Activated T-helper 1 cell treated with anti-CD3 and anti-CD28 coated beads, Interleukin-12 subunit alpha, Interleukin-12 subunit beta, Interleukin-2, Interleukin-4 antibody, amounts not matched to agents 30 ng/mL and 10 ng/mL and 1 ng/mL, durations not matched to agents 14 hours and 24 hours and 36 hours (primary cell): ENCODE measurements around the gene MORN5. TPM values are rescaled to one million over a fixed set of nuclear protein-coding genes. Genes with fewer than 3 reads are reported as not detected.
A peak's percentile ranks its signal among the peaks of the same experiment; 100 is the strongest.
"Not testable (repeated sequence)": the region's sequence is repeated elsewhere in the genome, so short reads cannot be mapped to it uniquely, and the experiment has no call there.

Experiments
- DNase-seq: peaks from one replicate; pipeline ENCODE4 v3.0.0; 2021; ENCODE audit warnings: low spot score
- H3K27ac Mint-ChIP-seq: one replicate; pipeline ENCODE4 v1.8.0; 2021; ENCODE audit warnings: mild to moderate bottlenecking, mixed read lengths
- H3K27me3 Mint-ChIP-seq: one replicate; pipeline ENCODE4 v1.8.0; 2022; ENCODE audit warnings: mild to moderate bottlenecking, moderate library complexity, mixed read lengths; ENCODE audit not compliant: insufficient read depth
- H3K36me3 Mint-ChIP-seq: one replicate; pipeline ENCODE4 v1.8.0; 2021; ENCODE audit warnings: low read depth, mixed read lengths
- H3K4me1 Mint-ChIP-seq: one replicate; pipeline ENCODE4 v1.8.0; 2021; ENCODE audit warnings: low read depth, mixed read lengths
- H3K4me3 Mint-ChIP-seq: one replicate; pipeline ENCODE4 v1.8.0; 2021; ENCODE audit warnings: mild to moderate bottlenecking, moderate library complexity, mixed read lengths
- H3K9me3 Mint-ChIP-seq: one replicate; pipeline ENCODE4 v1.8.0; 2021; ENCODE audit warnings: mixed read lengths
- intact Hi-C: fragments of 100-400 bp; cut with micrococcal nuclease; formaldehyde crosslinking; loops from one replicate; pipeline ENCODE4 v1.15.1; 2024
- total RNA-seq: library from RNA; stranded (reverse); gene quantifications from 2 replicates; pipeline ENCODE4 v1.2.3, GENCODE V29; 2022

Gene MORN5
- not detected in 2 replicates for total RNA-seq

DNA sequence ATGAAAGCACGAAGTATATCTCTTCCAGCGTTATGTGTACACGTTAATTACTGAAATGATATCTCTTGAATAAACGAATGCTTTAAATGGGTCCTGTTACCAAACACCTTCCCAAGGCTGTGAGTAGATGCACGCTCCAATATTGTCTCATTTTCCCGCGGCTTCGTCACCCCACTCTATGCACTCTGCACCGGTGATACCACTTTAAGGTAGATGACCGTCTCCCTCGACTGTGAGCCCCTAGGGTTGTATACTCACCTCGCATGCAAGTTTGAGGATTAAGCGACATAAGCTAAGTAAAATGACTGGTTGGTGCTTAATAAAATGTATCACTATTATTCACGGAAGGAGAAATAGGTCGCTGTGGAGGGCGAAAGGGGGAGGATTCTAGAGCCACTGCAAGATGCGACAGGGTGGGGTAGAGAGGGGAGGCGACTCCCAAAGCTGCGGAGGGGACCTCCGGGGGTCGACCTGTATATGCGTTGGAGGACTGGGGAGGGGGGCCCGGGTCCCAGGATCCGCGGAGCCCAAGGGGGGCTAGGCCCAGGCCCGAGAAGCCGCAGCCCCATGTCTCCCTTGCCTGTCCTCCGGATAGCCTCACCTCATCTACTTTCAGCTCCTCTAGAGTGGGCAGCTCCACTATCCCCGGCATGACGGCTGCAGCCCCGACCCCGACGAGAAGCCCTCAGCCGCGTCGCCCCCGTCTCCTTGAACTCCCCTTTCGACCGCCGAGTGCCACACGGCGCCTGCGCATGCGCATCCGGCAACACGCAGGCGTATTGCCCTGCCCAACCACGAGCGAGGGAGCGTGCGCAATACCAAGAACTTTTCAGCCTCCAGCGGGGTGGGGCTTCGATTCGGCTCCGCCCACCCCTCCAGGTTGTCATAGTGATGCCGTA, at the start of gene MORN5, which contains the start of gene NDUFA8:
MORN5 (plus strand) TSS at position 883 of the 899 bp plus-strand sequence. CDS start 65 bp downstream, outside the sequence.
NDUFA8 (minus strand) TSS at position 754 of the 899 bp plus-strand sequence; CDS start at position 652, 102 bp downstream.
- intact Hi-C loops, result loop anchor here (1.0 kb wide), 6 partner anchors 55 to 669 kb away; partner anchors contain the start of genes MRRF, PDCL, RBM18 and TTLL11
- Mint-ChIP-seq H3K4me1 (peaks cover 35% of the 10 kb centered on the region), H3K36me3 (peaks cover 3% of the 10 kb centered on the region)

DNA sequence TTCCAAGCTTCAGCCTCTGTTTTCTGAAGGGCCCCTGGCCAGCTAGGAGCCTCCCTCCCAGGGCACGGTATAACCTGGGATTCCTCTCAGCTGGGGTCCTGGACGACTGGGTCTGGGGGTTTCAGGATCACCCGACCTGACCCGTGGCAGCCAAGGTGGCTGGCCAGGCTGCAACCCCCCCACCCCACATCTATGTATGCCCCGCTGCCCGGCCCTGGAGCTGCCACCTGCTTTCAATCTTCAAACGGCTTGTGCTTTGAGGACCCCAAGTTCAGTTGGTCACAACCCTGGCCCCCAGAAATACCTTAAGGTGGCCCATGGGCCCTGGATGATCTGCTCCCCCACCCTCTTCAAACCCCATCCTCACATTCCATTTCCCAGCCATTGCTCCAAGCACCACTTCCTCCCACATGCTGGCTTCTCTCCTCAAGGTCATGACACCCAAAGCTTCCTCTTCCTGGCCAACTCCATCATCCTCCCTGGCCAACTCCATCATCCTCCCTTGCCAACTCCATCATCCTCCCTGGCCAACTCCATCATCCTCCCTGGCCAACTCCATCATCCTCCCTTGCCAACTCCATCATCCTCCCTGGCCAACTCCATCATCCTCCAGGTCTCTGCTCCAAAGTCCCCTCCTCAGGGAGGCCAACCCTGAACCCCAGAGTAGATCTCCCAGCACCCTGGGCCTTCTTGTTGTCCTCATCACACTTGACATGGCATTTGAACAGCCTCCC, 49.4 kb upstream of the MORN5 start:
- DNase-seq, result no peak
- H3K4me3 Mint-ChIP-seq, result no peak overlapping the region
- intact Hi-C loops, result no loop called here
- H3K27ac Mint-ChIP-seq, result no peak overlapping the region
- H3K36me3 Mint-ChIP-seq, result no peaks in the 10 kb centered on the region
- H3K9me3 Mint-ChIP-seq, result no peaks in the 10 kb centered on the region
- no peaks in the 10 kb centered on the region for H3K4me1 Mint-ChIP-seq
- peaks cover 2% of the 10 kb centered on the region for H3K27me3 Mint-ChIP-seq

More for the DNA sequence above, at the start of gene MORN5, which contains the start of gene NDUFA8:
- H3K4me3 Mint-ChIP-seq, result peak within 1 kb of the TSS; percentile 93
- peak; percentile 95 for DNase-seq
- H3K27ac Mint-ChIP-seq, result peak within 1 kb of the TSS; percentile 87
- peaks cover 12% of the 10 kb centered on the region for H3K27me3 Mint-ChIP-seq
- peaks cover 6% of the 10 kb centered on the region for H3K9me3 Mint-ChIP-seq

DNA sequence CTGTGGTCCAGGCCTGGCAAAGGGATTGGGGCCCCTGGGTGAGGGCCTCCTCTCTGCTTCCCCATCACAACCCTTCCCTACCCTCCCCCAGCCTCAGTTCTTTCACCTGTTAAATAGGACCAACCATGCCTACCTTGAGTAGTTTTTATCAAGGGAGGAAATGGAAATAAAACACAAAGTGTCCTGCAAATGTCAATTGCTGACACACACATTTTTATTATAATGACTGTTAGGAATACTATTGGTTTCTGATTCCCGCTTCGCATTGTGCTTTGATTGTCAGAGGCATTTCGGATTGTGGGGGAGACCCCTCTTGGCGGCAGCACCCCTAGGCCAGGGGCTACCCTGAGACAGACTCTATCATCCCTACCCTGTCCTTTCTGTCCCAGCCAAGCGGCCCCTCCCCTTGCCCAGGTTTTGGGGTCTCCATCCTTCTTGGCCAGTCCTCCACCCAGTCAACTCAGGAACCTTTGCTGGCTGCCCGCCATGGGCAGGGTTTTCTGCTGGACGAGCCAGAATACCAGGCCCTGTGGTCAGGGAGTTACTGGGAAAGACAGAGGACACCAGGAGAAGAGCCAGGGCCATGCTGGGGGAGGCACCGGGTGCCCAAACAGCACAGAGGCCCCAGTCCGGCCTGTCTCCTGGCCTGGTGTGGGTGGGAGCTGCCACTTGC, 48.2 kb upstream of the MORN5 start:
- no peak overlapping the region for H3K4me3 Mint-ChIP-seq
- no peak overlapping the region for H3K27ac Mint-ChIP-seq
- DNase-seq, result no peak
- intact Hi-C loops, result no loop called here
- no peaks in the 10 kb centered on the region for H3K4me1 Mint-ChIP-seq
- no peaks in the 10 kb centered on the region for H3K36me3 Mint-ChIP-seq
- no peaks in the 10 kb centered on the region for H3K9me3 Mint-ChIP-seq
- H3K27me3 Mint-ChIP-seq, result peaks cover 2% of the 10 kb centered on the region

DNA sequence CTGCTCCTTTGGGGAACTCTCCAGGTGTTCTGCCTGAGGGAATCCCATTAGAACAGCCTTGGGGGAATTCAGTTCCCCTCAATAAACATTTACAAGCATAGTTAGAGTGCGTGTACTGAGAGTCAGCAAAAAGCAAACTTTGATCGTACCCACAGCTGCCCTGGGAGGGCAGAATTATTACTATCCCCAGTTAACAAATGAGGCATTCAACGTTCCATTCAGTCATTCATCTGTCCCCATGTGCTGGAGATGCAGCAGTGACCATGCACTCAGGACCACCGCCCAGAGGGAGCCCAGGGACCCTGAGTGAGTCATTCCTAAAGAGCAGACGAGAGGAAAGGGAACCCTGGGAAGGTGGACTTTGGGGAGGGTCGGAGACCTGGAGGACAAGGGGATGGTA, 47.5 kb upstream of the MORN5 start:
- no peaks in the 10 kb centered on the region for H3K4me1 Mint-ChIP-seq
- no peak for DNase-seq
- no peak overlapping the region for H3K4me3 Mint-ChIP-seq
- intact Hi-C loops, result no loop called here
- no peak overlapping the region for H3K27ac Mint-ChIP-seq
- H3K27me3 Mint-ChIP-seq, result peaks cover 2% of the 10 kb centered on the region
- H3K36me3 Mint-ChIP-seq, result no peaks in the 10 kb centered on the region
- H3K9me3 Mint-ChIP-seq, result no peaks in the 10 kb centered on the region

DNA sequence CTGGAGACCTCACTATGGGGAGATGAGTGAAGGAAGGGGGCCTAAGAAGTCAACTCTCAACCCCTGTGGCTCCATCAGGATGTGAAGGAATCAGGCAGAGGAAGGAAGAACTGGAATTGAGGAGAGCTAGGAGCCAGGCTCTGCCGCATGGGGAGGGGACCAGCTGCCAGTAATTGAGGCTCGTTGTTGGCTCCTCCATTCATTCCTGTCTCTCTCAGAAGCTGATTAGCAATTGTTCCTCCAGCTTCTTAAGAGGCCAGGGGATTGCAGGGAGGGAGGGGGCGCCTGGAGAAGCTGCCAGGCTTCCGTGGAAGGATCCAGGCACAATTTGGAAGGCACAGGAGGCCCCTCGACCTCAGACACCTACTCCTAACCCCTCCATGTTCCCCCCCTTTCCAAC, 46.1 kb upstream of the MORN5 start:
- intact Hi-C loops, result no loop called here
- no peaks in the 10 kb centered on the region for H3K4me1 Mint-ChIP-seq
- H3K27ac Mint-ChIP-seq, result no peak overlapping the region
- H3K4me3 Mint-ChIP-seq, result no peak overlapping the region
- no peaks in the 10 kb centered on the region for H3K9me3 Mint-ChIP-seq
- no peak for DNase-seq
- H3K36me3 Mint-ChIP-seq, result no peaks in the 10 kb centered on the region
- peaks cover 2% of the 10 kb centered on the region for H3K27me3 Mint-ChIP-seq

DNA sequence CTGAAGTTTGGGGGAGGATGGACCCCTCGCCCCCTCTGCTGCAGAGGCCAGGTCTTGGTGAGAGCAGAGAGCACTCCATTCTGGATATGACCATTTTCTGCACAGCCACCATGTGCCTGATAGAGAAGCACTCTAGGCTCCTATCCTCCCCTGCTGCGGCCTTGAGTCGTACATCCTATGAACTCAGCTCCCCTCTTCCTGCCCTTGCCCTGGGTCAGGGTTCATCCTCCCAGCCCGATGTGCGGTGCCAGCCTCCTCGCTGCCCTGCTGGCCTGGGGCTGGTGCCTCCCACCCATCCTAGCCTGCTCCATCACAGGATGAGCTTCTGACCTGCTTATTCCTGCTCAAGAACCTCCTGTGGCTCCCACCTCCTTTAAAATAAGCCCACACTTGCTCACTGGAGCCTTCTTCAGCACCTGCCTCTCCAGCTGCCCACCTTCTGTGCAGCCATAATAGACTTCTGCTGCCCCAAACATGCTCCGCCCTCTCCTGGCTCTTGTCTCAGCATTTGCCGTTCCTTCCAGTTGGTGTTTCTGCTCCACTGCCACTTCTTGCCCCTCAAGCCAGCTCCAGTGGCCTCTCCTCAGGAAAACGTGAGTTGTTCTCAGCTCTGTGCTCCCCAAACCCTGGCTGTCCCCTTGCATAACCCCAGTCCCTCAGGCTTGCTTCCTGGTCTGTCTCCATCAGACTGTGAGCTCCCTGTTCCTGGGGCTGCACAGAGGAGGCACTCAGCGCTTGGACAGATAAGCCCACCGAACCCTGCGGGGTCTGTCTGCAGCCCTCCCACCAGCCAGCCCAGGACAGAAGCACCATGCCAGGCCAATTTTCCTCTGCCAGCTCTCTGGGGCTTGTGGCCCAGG, 44.3 kb upstream of the MORN5 start:
- no peaks in the 10 kb centered on the region for H3K36me3 Mint-ChIP-seq
- intact Hi-C loops, result no loop called here
- no peaks in the 10 kb centered on the region for H3K4me1 Mint-ChIP-seq
- no peak for DNase-seq
- no peaks in the 10 kb centered on the region for H3K9me3 Mint-ChIP-seq
- no peak overlapping the region for H3K4me3 Mint-ChIP-seq
- H3K27ac Mint-ChIP-seq, result no peak overlapping the region
- peaks cover 2% of the 10 kb centered on the region for H3K27me3 Mint-ChIP-seq

DNA sequence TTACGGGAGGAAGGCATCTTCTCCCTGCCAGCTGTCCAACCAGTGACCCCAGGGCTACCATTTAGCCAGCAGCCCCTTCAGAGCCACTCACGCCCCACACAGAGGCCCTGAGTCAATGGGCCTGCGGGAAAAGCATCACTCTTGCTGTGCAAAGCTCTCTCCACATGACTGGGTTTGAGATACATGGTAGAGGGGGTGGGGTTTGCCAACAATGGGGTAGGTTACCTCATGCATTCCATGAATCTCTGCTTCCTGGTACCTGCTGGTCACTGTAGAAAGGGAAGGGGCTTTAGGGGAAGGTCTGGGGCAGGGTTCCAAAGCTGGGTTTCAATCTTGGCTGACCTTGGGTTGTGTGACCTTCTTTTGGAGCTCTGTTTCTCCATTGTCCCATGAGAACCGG, 43.7 kb upstream of the MORN5 start:
- H3K4me3 Mint-ChIP-seq, result no peak overlapping the region
- H3K27me3 Mint-ChIP-seq, result peaks cover 2% of the 10 kb centered on the region
- no peaks in the 10 kb centered on the region for H3K4me1 Mint-ChIP-seq
- H3K36me3 Mint-ChIP-seq, result no peaks in the 10 kb centered on the region
- DNase-seq, result no peak
- H3K9me3 Mint-ChIP-seq, result no peaks in the 10 kb centered on the region
- intact Hi-C loops, result no loop called here
- no peak overlapping the region for H3K27ac Mint-ChIP-seq

DNA sequence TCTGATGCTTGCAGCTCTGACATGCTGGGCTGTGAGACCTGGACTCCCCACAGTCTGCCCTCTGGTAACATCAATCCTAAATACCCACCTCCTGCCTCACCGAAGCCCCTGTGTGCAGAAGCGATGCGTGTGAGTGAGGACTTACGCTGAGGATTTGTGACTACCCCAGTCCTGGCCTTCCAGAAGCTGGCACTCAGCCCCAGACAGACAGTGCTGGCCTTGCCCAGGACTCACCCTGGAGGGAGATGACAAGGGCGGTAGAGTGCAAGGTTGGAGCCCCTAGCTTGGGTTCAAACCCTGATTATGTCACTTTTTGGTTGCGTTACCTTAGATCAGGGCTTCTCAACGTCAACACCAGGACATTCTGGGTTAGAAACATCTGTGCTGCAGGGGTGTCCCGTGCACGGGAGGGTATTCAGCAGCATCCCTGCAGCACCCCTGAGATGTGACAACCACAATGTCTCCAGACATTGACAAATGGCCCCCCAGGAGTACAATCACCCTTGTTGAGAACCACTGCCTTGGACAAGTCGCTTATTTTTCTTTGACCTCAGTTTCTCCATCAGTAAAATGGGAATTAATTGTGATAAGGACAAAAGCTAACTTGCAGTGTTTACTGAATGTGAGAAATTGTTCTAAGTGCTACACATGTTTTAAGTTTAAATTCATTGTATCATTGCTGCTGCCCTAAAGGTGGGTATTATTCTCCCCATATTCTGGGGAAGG, 43.1 kb upstream of the MORN5 start:
- no peak for DNase-seq
- Mint-ChIP-seq H3K27ac (no peak overlapping the region), H3K36me3 (no peaks in the 10 kb centered on the region), H3K9me3 (no peaks in the 10 kb centered on the region), H3K4me3 (no peak overlapping the region), H3K27me3 (peaks cover 2% of the 10 kb centered on the region), H3K4me1 (no peaks in the 10 kb centered on the region)
- intact Hi-C loops, result no loop called here

DNA sequence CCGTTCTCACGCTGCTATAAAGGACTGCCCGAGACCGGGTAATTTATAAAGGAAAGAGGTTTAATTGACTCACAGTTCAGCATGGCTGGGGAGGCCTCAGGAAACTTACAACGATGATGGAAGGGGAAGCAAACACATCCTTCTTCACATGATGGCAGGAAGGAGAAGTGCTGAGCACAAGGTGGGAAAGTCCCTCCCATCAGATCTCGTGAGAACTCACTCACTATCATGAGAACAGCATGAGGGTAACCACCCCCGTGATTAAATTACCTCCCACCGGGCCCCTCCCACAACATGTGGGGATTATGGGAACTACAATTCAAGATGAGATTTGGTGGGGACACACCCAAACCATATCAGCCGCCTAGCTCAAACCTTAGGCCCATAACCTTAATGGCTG, 42.5 kb upstream of the MORN5 start:
- H3K9me3 Mint-ChIP-seq, H3K27me3 Mint-ChIP-seq, H3K27ac Mint-ChIP-seq, H3K4me3 Mint-ChIP-seq, H3K4me1 Mint-ChIP-seq, H3K36me3 Mint-ChIP-seq, intact Hi-C loops, DNase-seq: not testable (repeated sequence)

DNA sequence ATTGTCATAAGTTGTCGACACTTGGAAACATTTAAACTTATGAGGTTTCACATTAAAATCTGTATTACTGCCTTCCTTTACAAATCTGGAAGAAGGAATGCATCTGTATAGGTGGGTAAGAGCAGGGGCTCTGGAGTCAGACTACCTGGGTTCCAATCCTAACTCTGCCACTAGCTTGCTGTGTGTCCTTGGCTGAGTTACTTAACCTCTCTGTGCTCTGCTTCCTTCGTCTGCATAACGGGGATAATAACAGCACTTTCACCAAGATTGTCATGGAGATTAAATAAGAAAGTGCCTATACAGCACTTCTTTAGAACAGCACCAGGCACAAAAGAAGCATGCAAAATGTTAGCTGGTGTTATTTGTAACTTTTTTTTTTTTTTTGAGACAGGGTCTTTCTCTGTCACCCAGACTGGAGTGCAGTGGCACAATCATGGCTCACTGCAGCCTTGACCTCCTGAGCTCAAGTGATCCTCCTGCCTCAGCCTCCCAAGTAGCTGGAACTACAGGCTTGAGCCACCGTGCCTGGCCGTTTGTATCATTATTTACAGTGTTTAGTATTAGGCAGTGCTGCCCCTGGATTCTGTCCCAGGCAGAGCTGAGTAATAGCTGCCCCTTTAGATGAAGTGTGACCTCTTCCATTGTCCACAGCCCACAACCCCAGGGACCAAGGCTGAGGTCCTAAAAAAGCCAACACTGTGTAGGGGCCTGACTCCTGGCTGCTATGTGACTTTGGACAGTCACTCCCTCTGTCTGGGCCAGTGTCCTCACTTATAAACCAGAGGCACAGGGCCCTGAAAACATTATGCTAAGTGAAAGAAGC, 41.2 kb upstream of the MORN5 start:
- H3K36me3 Mint-ChIP-seq, result no peaks in the 10 kb centered on the region
- H3K27ac Mint-ChIP-seq, result no peak overlapping the region
- DNase-seq, result no peak
- H3K4me3 Mint-ChIP-seq, result no peak overlapping the region
- no peaks in the 10 kb centered on the region for H3K4me1 Mint-ChIP-seq
- H3K9me3 Mint-ChIP-seq, result no peaks in the 10 kb centered on the region
- intact Hi-C loops, result no loop called here
- peaks cover 5% of the 10 kb centered on the region for H3K27me3 Mint-ChIP-seq

DNA sequence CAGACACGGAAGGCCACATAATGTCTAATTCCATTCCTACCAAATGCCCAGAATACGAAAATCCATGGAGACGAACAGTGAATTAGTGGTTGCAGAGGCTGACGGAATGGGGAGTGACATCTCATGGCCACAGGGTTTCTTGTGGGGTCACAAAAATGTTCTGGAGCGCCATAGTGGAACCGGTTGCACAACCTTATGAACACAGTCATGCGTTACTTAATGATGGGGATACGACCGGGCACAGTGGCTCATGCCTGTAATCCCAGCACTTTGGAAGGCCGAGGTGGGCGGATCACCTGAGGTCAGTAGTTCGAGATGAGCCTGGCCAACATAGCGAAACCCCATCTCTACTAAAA, 40.6 kb upstream of the MORN5 start:
- Mint-ChIP-seq H3K27me3 (peaks cover 5% of the 10 kb centered on the region), H3K9me3 (no peaks in the 10 kb centered on the region), H3K36me3 (no peaks in the 10 kb centered on the region), H3K27ac (no peak overlapping the region), H3K4me1 (no peaks in the 10 kb centered on the region), H3K4me3 (no peak overlapping the region)
- intact Hi-C loops, result no loop called here
- no peak for DNase-seq
